ENCODE data around the gene ARL8B.

- TF ChIP-seq CTCF (IDR thresholded peaks at IDR 0.05), result no peak
- TF ChIP-seq POLR2AphosphoS5 (IDR thresholded peaks at IDR 0.05), result no peak
These were observed 1.6 kb upstream of the ARL8B start for GRCh38 chr3:5120446-5120845.
